NCI-H524 treated with DMSO at 0.1 percent for 48 hours (cell line): ENCODE data around the gene DNAH17.
"Not testable (repeated sequence)": the region's sequence is repeated elsewhere in the genome, so short reads cannot be mapped to it uniquely, and the experiment has no call there.

Experiments
- DNase-seq: peaks from one replicate; lab custom pipeline; 2025; lab: John Stamatoyannopoulos, UW

DNAH17 gene

GRCh38 chr17:78476149-78476548 is 101.0 kb downstream of the DNAH17 start:
- no peak for DNase-seq

- DNase-seq, result no peak
Observed at GRCh38 chr17:78475211-78475610, 102.0 kb downstream of the DNAH17 start.

- no peak for DNase-seq
Observed at GRCh38 chr17:78474614-78475146, 102.5 kb downstream of the DNAH17 start.

GRCh38 chr17:78473951-78474613 is 103.1 kb downstream of the DNAH17 start:
- DNase-seq, result no peak

GRCh38 chr17:78472035-78472905 is 104.9 kb downstream of the DNAH17 start:
- DNase-seq, result no peak

- DNase-seq, result no peak
Observed at GRCh38 chr17:78471635-78472034, 105.6 kb downstream of the DNAH17 start.

- DNase-seq, result no peak
Observed at GRCh38 chr17:78469443-78469842, 107.8 kb downstream of the DNAH17 start.

GRCh38 chr17:78468366-78468765 is 108.8 kb downstream of the DNAH17 start:
- DNase-seq, result no peak

- DNase-seq, result no peak
Observed at GRCh38 chr17:78466786-78467715, 110.1 kb downstream of the DNAH17 start.

- not testable (repeated sequence) for DNase-seq
Observed at GRCh38 chr17:78466109-78466785, 110.9 kb downstream of the DNAH17 start.

- DNase-seq, result no peak
Observed at GRCh38 chr17:78462148-78462547, 115.0 kb downstream of the DNAH17 start.

GRCh38 chr17:78461799-78462053 is 115.5 kb downstream of the DNAH17 start:
- no peak for DNase-seq

GRCh38 chr17:78460951-78461798 is 116.0 kb downstream of the DNAH17 start:
- no peak for DNase-seq

- DNase-seq, result no peak
Observed at GRCh38 chr17:78460176-78460675, 117.0 kb downstream of the DNAH17 start.

- no peak for DNase-seq
Observed at GRCh38 chr17:78459696-78460095, 117.5 kb downstream of the DNAH17 start.

- peak; percentile 98 for DNase-seq
Observed at GRCh38 chr17:78458736-78459335, 118.4 kb downstream of the DNAH17 start.

GRCh38 chr17:78458091-78458490 is 119.1 kb downstream of the DNAH17 start:
- DNase-seq, result no peak

- DNase-seq, result no peak
Observed at GRCh38 chr17:78454346-78454745, 122.8 kb downstream of the DNAH17 start.

GRCh38 chr17:78451753-78452152 is 125.4 kb downstream of the DNAH17 start:
- no peak for DNase-seq

- DNase-seq, result peak; percentile 84
Observed at GRCh38 chr17:78450696-78451345, 126.4 kb downstream of the DNAH17 start.
